GM12892 (cell line): ENCODE data around the gene RASSF10.

Source experiments
- POLR2A ChIP-seq: IDR thresholded peaks from 2 replicates; pipeline ENCODE4 v1.6.1; 2011; ENCODE audit warnings: low read depth, low read length, control low read depth
- POLR2AphosphoS5 ChIP-seq: IDR thresholded peaks from 2 replicates; pipeline ENCODE4 v1.6.1; 2011; ENCODE audit warnings: low read depth, low read length, control low read depth
- TAF1 ChIP-seq: IDR thresholded peaks from 2 replicates; pipeline ENCODE4 v1.6.1; 2011; ENCODE audit warnings: low read depth, mild to moderate bottlenecking, control low read depth, low read length, borderline replicate concordance

- TF ChIP-seq TAF1 (no peak), POLR2A (no peak), POLR2AphosphoS5 (no peak)
Measured at GRCh38 chr11:12989428-12990161, 19.5 kb upstream of the RASSF10 start.
